ENCODE data around the gene GPHN.

- TF ChIP-seq POLR2A (IDR thresholded peaks at IDR 0.05): no peak
- no peak for TF ChIP-seq CTCF (IDR thresholded peaks at IDR 0.05)
Observed at GRCh38 chr14:67228325-67228984, 720.5 kb downstream of the GPHN start.
